ENCODE data around the gene PI4KA.

DNA sequence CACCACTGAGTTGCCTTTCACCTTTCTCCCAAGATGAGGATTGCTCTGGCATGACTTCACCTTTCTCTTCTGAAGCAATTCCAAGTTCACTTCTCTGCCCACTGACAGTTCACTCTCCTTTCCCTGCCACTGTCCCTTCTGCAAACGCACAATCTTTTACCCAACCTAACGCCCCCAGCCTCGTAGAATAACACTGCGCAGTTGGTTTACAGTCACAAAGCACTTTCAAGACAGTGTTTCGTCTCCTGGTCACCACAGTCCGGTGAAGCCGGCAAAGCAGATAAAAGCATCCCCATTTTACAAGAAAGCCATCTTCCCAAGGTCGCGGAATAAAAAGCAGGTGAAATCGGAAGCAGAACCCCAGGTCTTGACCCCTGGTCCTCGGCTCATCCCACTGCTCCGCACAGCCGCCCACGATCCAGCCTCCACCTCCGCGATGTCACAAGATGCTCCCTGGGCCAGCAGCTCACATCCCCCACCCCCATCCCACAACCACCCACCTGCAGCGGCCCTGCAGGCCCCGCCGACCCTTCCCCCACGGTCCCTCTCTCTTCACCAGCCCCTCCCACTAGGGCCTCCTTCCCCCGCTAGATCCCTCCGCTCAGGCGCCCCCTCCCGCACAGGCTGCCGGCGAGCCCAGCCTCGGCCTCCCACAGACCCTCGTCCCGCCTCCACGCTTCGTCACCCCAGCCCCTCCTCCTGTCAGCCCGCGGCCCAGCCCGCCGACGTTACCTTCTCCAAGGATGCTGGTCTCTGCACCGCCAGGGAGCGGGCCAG, 585 bp downstream of the PI4KA start:
- TF ChIP-seq, protein P1, sequence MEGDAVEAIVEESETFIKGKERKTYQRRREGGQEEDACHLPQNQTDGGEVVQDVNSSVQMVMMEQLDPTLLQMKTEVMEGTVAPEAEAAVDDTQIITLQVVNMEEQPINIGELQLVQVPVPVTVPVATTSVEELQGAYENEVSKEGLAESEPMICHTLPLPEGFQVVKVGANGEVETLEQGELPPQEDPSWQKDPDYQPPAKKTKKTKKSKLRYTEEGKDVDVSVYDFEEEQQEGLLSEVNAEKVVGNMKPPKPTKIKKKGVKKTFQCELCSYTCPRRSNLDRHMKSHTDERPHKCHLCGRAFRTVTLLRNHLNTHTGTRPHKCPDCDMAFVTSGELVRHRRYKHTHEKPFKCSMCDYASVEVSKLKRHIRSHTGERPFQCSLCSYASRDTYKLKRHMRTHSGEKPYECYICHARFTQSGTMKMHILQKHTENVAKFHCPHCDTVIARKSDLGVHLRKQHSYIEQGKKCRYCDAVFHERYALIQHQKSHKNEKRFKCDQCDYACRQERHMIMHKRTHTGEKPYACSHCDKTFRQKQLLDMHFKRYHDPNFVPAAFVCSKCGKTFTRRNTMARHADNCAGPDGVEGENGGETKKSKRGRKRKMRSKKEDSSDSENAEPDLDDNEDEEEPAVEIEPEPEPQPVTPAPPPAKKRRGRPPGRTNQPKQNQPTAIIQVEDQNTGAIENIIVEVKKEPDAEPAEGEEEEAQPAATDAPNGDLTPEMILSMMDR (IDR thresholded peaks at IDR 0.05): no peak
- TF ChIP-seq POLR2A (IDR thresholded peaks at IDR 0.05) (no peak), EP300 (IDR thresholded peaks at IDR 0.05) (no peak), POLR2AphosphoS5 (IDR thresholded peaks at IDR 0.05) (no peak)

Measured in upper lobe of left lung (tissue), 4 donors.